Activated CD8-positive, alpha-beta memory T cell treated with anti-CD3 and anti-CD28 coated beads, Interleukin-2, amount 10 ng/mL, durations not matched to agents 7 days and 5 days (primary cell): ENCODE measurements around the gene AZU1. TPM values are rescaled to one million over a fixed set of nuclear protein-coding genes. Genes with fewer than 3 reads are reported as not detected.

Experiments
- ATAC-seq: fragments of 150-1000 bp; cut with Tn5 transposase; one replicate; pipeline ENCODE4 v1.10.0; 2021; ENCODE audit warnings: moderate library complexity
- CTCF ChIA-PET: fragments of 350-600 bp; sonication (Branson Sonifier 250); formaldehyde crosslinking; loops from one replicate; lab custom pipeline; 2021; ENCODE audit warnings: antibody characterized with exemption; lab: Charles Lee
- DNase-seq: peaks from one replicate; pipeline ENCODE4 v3.0.0-alpha.2; 2020
- H3K27ac Mint-ChIP-seq: one replicate; pipeline ENCODE4 v1.8.0; 2021; ENCODE audit warnings: mild to moderate bottlenecking, mixed read lengths
- H3K27me3 Mint-ChIP-seq: one replicate; pipeline ENCODE4 v1.8.0; 2021; ENCODE audit warnings: mixed read lengths
- H3K36me3 Mint-ChIP-seq: one replicate; pipeline ENCODE4 v1.8.0; 2021; ENCODE audit warnings: mild to moderate bottlenecking, mixed read lengths
- H3K4me1 Mint-ChIP-seq: one replicate; pipeline ENCODE4 v1.8.0; 2021; ENCODE audit warnings: mixed read lengths
- H3K4me3 Mint-ChIP-seq: one replicate; pipeline ENCODE4 v1.8.0; 2021; ENCODE audit warnings: mild to moderate bottlenecking, moderate library complexity, mixed read lengths
- H3K9me3 Mint-ChIP-seq: one replicate; pipeline ENCODE4 v1.8.0; 2022; ENCODE audit warnings: low read depth, mixed read lengths
- total RNA-seq, 2 experiments: library from RNA; stranded (reverse); gene quantifications; one replicate each; pipeline ENCODE4 v1.2.3, GENCODE V29; 2021

The AZU1 gene, protein sequence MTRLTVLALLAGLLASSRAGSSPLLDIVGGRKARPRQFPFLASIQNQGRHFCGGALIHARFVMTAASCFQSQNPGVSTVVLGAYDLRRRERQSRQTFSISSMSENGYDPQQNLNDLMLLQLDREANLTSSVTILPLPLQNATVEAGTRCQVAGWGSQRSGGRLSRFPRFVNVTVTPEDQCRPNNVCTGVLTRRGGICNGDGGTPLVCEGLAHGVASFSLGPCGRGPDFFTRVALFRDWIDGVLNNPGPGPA
- total RNA-seq = not detected

DNA sequence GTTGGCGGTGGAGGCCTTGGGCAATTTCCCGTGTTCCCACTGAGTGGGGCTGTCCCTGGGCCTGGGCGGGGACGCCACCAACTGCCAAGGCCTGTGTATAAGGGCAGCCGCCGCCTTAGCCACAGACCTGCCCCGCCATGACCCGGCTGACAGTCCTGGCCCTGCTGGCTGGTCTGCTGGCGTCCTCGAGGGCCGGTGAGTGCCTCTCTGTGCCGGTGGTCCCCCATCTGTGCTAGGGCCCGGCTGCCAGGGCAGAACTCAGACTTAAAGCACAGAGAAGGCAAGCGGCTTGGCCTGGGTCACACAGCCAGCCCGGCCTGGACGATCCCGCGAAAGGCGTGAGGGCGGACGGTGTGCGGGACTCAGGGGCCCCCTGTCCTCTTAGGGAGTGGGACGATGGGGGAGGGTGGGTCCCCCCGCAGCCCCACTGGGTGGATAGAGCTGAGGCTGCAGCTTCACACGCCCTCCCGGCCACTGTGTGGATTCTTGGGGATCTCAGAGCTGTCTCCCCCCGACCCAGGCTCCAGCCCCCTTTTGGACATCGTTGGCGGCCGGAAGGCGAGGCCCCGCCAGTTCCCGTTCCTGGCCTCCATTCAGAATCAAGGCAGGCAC, at the start of gene AZU1:
Gene AZU1 (plus strand): TSS at position 128 of the 612 bp plus-strand sequence. CDS start 10 bp downstream, at position 138.
- Mint-ChIP-seq H3K27me3 (peaks cover 12% of the 10 kb centered on the region), H3K9me3 (no peaks in the 10 kb centered on the region), H3K4me1 (no peaks in the 10 kb centered on the region), H3K4me3 (no peak within 1 kb of the TSS), H3K36me3 (no peaks in the 10 kb centered on the region), H3K27ac (no peak within 1 kb of the TSS)
- DNase-seq (no peak), ATAC-seq (no peak)
- CTCF ChIA-PET = no interaction called here

DNA sequence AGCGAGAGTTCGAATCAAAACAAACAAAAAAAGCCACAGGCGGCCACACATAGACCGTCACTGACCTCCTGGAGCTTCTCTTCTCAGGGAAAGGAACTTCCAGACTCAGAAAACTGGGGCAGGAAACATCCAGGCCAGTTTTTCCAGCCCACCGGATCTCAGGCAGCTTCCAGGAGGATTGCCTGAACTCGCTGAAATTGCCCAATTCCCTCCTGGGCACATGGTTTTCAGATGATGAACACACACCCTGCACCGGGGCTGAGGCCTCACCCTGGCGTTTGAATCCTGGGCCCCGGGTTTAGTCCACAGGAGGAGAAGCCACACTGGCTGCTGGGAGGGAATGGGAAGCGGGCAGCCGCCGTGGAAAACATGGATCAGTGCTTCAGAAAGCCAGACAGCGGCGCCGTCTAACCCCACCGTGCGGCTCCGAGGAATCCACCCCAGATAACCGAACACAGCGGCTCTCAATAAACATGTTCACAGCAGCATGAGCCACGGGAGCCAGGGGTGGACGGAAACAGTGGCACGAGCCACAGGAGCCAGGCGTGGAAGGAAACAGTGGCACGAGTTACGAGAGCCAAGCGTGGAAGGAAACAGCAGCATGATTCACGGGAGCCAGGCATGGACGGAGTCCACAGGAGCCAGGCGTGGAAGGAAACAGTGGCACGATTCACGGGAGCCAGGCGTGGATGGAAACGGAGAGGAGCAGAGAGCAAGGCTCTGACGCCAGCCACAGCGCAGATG, 48.6 kb upstream of the AZU1 start:
- Mint-ChIP-seq H3K36me3 (no peaks in the 10 kb centered on the region), H3K27ac (no peak overlapping the region), H3K9me3 (no peaks in the 10 kb centered on the region), H3K27me3 (no peaks in the 10 kb centered on the region), H3K4me3 (no peak overlapping the region), H3K4me1 (no peaks in the 10 kb centered on the region)
- DNase-seq (no peak), ATAC-seq (no peak)
- CTCF ChIA-PET = no interaction called here

DNA sequence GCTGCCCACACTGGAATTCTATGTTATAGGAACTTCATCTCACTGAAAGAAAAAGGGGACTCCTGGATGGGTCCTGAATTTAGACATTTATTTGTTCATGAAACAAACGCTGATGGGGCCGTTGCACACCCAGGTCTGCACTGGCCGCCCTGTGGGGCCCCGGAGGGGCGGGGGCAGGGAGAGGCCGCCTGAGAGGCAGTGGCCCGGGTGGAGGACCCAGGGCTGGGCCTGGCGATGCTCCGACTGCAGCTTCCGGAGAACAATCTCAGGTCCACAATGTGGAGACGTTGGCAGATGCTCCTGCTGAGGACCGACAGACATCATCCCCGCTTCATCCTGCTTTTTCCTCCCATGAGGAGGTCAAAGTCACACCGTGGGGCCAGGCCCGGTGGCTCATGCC, 46.7 kb upstream of the AZU1 start:
- Mint-ChIP-seq H3K9me3 (no peaks in the 10 kb centered on the region), H3K4me3 (no peak overlapping the region), H3K4me1 (no peaks in the 10 kb centered on the region), H3K36me3 (no peaks in the 10 kb centered on the region), H3K27ac (no peak overlapping the region), H3K27me3 (no peaks in the 10 kb centered on the region)
- CTCF ChIA-PET = no interaction called here
- ATAC-seq (no peak), DNase-seq (no peak)

DNA sequence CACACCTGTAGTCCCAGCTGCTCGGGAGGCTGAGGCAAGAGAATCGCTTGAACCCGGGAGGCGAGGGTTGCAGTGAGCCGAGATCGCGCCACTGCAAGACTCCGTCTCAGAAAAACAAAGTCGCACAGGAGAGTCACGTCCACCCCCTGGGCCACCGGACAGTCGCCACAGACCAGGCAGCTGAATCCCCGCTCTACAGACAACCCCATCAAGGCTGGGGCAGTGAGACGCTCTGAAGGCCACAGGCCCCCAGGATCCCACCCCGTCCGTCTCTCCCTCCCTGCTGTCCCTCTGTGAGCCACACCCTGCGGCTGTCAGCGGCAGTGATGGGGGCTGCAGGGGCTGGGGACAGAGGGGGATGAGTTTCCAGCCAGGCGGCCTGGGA, 45.8 kb upstream of the AZU1 start:
- Mint-ChIP-seq H3K4me1 (no peaks in the 10 kb centered on the region), H3K9me3 (no peaks in the 10 kb centered on the region), H3K27ac (no peak overlapping the region), H3K36me3 (no peaks in the 10 kb centered on the region), H3K27me3 (no peaks in the 10 kb centered on the region), H3K4me3 (no peak overlapping the region)
- ATAC-seq = no peak
- CTCF ChIA-PET = no interaction called here
- no peak for DNase-seq

DNA sequence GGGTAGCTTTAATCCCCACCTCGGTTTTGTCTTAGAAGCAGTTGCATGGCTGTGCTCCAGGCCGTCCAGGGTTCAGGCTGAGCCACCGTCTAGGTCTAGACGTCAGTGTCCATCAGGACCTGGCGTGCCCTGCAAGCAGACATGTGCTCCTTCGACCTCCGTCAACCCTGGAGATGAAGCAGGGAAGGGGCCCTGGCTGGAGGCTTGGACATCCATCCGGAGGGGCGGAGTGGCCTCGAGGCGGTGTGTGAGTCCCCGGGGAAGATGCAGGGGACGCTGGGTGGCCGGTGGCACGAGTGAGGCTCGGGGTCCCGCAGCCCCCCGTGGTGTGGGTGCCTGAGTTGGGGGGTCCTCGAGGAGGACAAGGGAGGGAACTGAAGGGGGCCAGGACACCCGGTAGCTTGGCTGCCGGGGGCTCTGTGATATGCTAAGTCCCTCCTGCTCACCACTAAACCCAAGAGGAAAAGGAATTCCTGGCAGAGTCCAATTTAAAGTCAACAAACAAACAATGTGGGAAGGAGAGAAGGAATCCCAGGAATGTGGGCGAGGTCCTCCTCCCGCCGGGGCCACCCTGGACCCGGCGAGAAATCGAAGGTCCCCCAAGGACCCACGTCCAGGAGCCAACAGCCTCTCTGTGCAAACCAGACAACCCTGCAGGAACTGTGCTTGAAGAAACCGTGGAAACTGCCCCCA, 45.3 kb upstream of the AZU1 start:
- DNase-seq = no peak
- no peak overlapping the region for H3K27ac Mint-ChIP-seq
- no peaks in the 10 kb centered on the region for H3K36me3 Mint-ChIP-seq
- no peaks in the 10 kb centered on the region for H3K27me3 Mint-ChIP-seq
- no peaks in the 10 kb centered on the region for H3K9me3 Mint-ChIP-seq
- H3K4me3 Mint-ChIP-seq = no peak overlapping the region
- CTCF ChIA-PET = no interaction called here
- H3K4me1 Mint-ChIP-seq = no peaks in the 10 kb centered on the region
- no peak for ATAC-seq

DNA sequence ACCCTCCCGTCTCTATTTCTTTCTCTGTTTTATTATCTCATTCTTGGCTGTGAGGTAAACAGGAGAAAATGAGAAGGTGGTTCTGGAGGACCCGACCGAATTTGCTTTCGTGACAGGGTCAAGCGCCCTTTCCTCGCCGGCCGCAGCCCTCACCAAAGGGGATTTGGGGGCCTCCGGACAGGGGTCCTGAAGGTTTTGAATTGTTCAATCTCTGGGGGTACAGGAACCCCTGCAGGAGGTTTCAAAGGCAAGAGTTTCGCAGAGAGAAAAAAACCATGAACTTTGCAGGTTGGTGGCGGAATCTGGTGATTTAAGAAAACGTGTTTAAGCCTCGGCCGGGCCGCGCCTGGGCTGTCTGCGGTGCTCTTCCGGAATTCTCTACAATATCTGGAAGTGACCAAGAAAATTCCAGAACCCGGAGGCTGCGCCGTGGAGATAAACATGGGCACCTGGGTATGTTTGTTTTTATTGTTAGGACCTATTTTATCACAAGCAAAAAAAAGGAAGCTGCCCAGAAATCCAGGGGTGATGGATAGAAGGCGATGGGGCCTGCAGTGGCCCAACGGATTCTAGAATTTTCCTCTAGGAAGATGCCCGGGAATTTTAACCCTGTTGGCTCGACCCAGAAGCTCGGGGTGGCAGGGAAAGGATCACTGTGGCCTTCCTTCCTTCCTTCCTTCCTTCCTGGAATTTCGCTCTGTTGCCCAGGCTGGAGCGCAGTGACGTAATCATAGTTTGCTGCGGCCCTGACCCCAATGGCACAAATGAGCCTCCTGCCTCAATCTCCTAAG, 44.6 kb upstream of the AZU1 start:
- no peak for ATAC-seq
- H3K36me3 Mint-ChIP-seq = no peaks in the 10 kb centered on the region
- no peak overlapping the region for H3K27ac Mint-ChIP-seq
- no peaks in the 10 kb centered on the region for H3K9me3 Mint-ChIP-seq
- no peaks in the 10 kb centered on the region for H3K4me1 Mint-ChIP-seq
- no peaks in the 10 kb centered on the region for H3K27me3 Mint-ChIP-seq
- H3K4me3 Mint-ChIP-seq = no peak overlapping the region
- DNase-seq = no peak
- CTCF ChIA-PET = no interaction called here

DNA sequence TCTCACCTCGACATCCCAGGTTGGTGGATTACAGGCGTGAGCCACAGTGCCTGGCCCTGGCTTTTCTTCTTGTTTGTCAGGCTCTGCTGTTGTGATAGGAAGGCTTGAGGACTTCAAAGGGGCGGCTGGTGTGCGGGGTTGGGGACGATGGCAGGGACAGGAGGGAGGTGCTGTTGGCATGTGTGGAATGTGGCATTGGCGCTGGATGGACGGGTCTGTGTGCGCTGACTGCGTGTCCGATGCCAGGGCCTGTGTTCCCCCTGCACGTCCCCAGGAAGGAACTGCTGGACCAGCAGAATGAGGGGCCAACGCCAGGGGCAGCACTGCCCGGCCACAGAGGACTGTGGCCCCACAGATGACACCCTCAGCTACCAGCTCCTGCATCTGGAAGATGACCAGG, 43.1 kb upstream of the AZU1 start:
- Mint-ChIP-seq H3K4me1 (no peaks in the 10 kb centered on the region), H3K27ac (no peak overlapping the region), H3K27me3 (no peaks in the 10 kb centered on the region), H3K4me3 (no peak overlapping the region), H3K9me3 (no peaks in the 10 kb centered on the region), H3K36me3 (no peaks in the 10 kb centered on the region)
- DNase-seq (no peak), ATAC-seq (no peak)
- CTCF ChIA-PET = no interaction called here

DNA sequence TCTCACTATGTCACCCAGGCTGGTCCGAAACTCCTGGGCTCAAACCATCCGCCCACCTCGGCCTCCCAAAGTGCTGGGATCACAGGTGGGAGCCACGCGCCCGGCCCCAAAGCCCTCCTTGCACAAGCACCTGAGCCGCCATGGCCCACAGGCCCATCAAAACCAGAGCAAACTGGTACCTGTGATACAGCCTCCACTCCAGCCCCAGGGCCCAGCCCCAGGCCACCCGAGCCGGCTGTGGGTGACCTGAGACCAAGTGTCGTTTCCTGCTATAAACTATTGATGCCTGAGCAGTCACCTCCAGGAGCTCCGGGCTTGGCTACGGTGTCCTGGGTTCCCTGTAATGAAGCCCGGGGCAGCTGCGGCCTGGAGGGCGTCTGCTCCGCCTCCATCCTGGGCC, 40.1 kb upstream of the AZU1 start:
- Mint-ChIP-seq H3K4me1 (no peaks in the 10 kb centered on the region), H3K27ac (no peak overlapping the region), H3K36me3 (no peaks in the 10 kb centered on the region), H3K4me3 (no peak overlapping the region), H3K27me3 (no peaks in the 10 kb centered on the region), H3K9me3 (no peaks in the 10 kb centered on the region)
- no peak for DNase-seq
- no peak for ATAC-seq
- CTCF ChIA-PET = no interaction called here

DNA sequence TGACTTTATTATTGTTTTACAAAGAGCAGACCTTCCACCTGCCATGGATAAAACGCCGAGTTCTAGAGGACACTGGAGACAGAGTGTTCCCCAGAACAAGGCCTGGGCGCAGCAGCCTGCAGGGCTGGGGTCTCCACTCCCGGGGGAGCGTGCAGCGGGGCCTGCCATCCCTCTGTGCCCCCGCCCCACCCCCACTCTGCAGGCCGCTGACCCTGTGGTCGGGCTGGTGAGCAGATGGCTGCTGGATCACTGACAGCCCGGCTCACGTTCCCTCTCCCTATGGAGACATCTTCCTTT, 39.0 kb upstream of the AZU1 start:
- ATAC-seq = no peak
- CTCF ChIA-PET = no interaction called here
- Mint-ChIP-seq H3K9me3 (no peaks in the 10 kb centered on the region), H3K36me3 (no peaks in the 10 kb centered on the region), H3K27ac (no peak overlapping the region), H3K4me1 (no peaks in the 10 kb centered on the region), H3K4me3 (no peak overlapping the region), H3K27me3 (no peaks in the 10 kb centered on the region)
- DNase-seq = no peak

DNA sequence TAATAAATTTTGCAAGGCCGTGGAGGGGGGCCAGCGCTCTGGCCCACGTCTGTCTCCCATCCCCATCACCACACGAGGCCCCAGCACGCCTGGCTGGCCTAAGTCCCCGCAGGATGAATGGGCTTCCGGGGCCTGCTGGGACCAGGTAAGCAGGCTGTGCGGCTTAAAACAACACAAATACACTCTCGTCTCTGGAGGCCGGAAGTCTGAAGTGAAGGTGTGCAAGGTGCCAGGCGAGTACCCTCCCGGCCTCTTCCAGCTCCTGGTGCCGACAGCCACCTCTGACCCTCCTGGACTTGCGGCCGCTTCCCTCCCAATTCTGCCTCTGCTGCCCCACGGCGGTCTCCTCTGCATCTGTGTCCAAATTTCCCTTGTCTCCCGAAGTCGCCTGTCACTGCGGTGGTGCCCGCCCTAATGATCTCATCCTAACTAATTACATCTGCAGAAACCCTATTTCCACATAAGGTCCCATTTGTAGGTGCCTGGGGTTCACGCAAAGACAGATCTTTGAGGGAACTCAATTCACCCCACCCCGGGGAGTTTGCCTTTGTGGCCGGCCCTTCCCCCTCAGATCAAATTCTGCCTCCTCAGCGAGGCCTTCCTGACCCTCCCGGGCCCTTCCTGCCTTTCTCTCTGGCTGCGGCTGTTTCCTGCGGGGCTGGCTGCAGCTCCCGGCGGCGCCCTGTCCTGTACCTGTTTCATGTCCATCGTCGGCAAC, 38.5 kb upstream of the AZU1 start:
- Mint-ChIP-seq H3K27me3 (no peaks in the 10 kb centered on the region), H3K4me3 (no peak overlapping the region), H3K9me3 (no peaks in the 10 kb centered on the region), H3K27ac (no peak overlapping the region), H3K4me1 (no peaks in the 10 kb centered on the region), H3K36me3 (no peaks in the 10 kb centered on the region)
- DNase-seq = no peak
- CTCF ChIA-PET = no interaction called here
- ATAC-seq = no peak

DNA sequence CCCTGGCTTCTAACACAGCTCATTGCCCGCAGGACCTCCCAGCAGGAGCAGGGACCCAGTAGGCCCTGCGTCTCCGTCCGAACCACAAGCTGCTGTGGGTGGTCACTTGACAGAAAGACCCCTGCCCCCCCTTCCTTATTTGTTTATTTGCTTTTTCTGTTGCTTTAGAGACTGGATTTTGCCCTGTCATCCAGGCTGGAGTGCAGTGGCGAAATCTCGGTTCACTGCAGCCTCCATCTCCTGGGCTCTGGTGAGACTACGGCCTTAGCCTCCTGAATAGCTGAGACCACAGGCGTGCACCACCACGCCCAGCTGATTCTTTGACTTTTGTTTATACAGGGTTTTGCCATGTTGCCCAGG, 38.0 kb upstream of the AZU1 start:
- DNase-seq (no peak), ATAC-seq (no peak)
- no peak overlapping the region for H3K4me3 Mint-ChIP-seq
- H3K36me3 Mint-ChIP-seq = no peaks in the 10 kb centered on the region
- CTCF ChIA-PET = no interaction called here
- H3K9me3 Mint-ChIP-seq = no peaks in the 10 kb centered on the region
- no peaks in the 10 kb centered on the region for H3K27me3 Mint-ChIP-seq
- no peaks in the 10 kb centered on the region for H3K4me1 Mint-ChIP-seq
- no peak overlapping the region for H3K27ac Mint-ChIP-seq

DNA sequence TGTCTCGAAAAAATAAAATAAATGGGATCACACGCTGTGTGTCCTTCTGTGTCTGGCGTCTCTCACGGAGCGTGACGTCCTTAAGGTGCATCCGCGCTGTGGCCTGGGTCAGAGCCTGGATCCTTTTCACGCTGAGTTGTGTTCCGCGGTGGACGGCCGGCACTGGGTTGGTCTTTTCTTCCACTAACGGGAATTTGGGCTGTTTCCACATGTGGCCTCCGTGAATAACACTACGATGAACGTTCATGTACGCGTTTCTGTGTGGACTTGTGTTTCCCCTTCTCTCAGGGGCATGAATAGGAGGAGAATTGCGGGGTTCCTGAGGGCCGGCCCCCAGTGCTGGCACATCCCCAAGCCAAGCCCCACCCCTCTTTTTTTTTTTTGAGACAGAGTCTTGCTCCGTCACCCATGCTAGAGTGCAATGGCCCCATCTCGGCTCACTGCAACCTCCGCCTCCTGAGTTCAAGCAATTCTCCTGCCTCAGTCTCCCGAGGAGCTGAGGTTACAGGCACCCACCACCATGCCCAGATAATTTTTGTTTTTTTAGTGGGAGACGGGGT, 36.5 kb upstream of the AZU1 start:
- no peaks in the 10 kb centered on the region for H3K9me3 Mint-ChIP-seq
- CTCF ChIA-PET = interaction anchor here (1.0 kb wide), 1 partner anchor 20 kb away, joined by 3 read pairs; no protein-coding TSS in a partner anchor
- no peak for ATAC-seq

More for the DNA sequence above, 36.5 kb upstream of the AZU1 start:
- no peak overlapping the region for H3K27ac Mint-ChIP-seq
- H3K4me1 Mint-ChIP-seq = no peaks in the 10 kb centered on the region
- no peaks in the 10 kb centered on the region for H3K27me3 Mint-ChIP-seq
- H3K4me3 Mint-ChIP-seq = no peak overlapping the region
- no peaks in the 10 kb centered on the region for H3K36me3 Mint-ChIP-seq
- DNase-seq = no peak
